Stimulated activated memory B cell treated with anti-CD40 and anti-IgM and Interleukin-4, amounts not matched to agents 10 μg/mL and 1 μg/mL and 100 μg/mL, for 72 hours (primary cell): Measurements from ENCODE around the gene PLXNA2.
A peak's percentile ranks its signal among the peaks of the same experiment; 100 is the strongest.

Source experiments
- ATAC-seq: fragments of 150-1000 bp; cut with Tn5 transposase; 2 replicates; pipeline ENCODE4 v1.10.0; 2021
- H3K27ac Mint-ChIP-seq: one replicate; pipeline ENCODE4 v1.8.0; 2022; ENCODE audit warnings: mild to moderate bottlenecking, mixed read lengths
- H3K27me3 Mint-ChIP-seq: one replicate; pipeline ENCODE4 v1.8.0; 2022; ENCODE audit warnings: mixed read lengths
- H3K36me3 Mint-ChIP-seq: one replicate; pipeline ENCODE4 v1.8.0; 2022; ENCODE audit warnings: mixed read lengths
- H3K4me1 Mint-ChIP-seq: one replicate; pipeline ENCODE4 v1.8.0; 2022; ENCODE audit warnings: mixed read lengths
- H3K4me3 Mint-ChIP-seq: one replicate; pipeline ENCODE4 v1.8.0; 2022; ENCODE audit warnings: mild to moderate bottlenecking, moderate library complexity, mixed read lengths
- H3K9me3 Mint-ChIP-seq: one replicate; pipeline ENCODE4 v1.8.0; 2022; ENCODE audit warnings: mixed read lengths

The PLXNA2 gene

GRCh38 chr1:208103597-208104513 lies 140.3 kb downstream of the PLXNA2 start:
- Mint-ChIP-seq H3K36me3 (no peaks in the 10 kb centered on the region), H3K9me3 (no peaks in the 10 kb centered on the region), H3K27ac (no peak overlapping the region), H3K4me1 (no peaks in the 10 kb centered on the region), H3K27me3 (peaks cover 24% of the 10 kb centered on the region), H3K4me3 (no peak overlapping the region)
- ATAC-seq, result no peak

DNA sequence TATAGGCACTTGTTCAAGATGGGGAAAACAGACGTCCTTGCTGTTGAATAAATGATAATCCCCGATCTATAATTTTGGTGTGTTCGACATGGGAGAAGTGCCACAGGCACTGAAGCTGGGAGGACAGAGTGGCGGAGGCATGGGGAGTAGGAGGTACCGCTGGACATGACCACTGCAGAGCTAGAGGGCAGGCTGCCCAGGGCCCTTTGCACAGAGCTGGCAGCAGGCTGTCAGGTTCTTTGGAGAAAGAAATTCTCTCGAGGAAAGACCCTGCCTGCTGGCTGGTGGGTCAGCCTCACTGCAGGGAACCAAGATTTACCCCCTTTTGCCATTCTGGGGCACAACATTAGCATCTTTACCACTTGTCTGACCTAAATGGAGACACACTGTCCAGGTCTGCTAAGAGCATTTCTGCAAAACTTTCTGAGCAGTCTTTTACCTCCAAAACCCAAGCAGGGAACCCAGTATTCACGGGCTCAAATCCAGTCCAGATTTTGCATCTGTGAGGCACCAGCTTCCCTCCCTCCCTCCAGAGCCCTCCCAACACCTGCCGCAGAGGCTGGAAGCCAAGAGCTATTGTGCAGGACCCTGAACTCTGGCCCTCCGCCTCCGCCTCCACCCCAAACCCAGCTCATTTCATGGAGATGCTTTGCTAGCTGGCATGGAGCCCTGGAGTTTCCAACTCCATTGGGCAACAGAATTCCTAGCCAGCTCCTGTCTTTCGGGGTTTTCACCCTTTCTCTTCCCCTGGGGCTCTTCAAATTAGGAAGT lies 142.3 kb downstream of the PLXNA2 start:
- Mint-ChIP-seq H3K27ac (no peak overlapping the region), H3K4me3 (no peak overlapping the region), H3K4me1 (no peaks in the 10 kb centered on the region), H3K27me3 (peaks cover 24% of the 10 kb centered on the region), H3K36me3 (no peaks in the 10 kb centered on the region), H3K9me3 (no peaks in the 10 kb centered on the region)
- no peak for ATAC-seq

GRCh38 chr1:208100906-208101305 lies 143.3 kb downstream of the PLXNA2 start:
- H3K9me3 Mint-ChIP-seq, result no peaks in the 10 kb centered on the region
- peaks cover 24% of the 10 kb centered on the region for H3K27me3 Mint-ChIP-seq
- ATAC-seq, result no peak
- H3K27ac Mint-ChIP-seq, result no peak overlapping the region
- no peak overlapping the region for H3K4me3 Mint-ChIP-seq
- no peaks in the 10 kb centered on the region for H3K36me3 Mint-ChIP-seq
- H3K4me1 Mint-ChIP-seq, result no peaks in the 10 kb centered on the region

DNA sequence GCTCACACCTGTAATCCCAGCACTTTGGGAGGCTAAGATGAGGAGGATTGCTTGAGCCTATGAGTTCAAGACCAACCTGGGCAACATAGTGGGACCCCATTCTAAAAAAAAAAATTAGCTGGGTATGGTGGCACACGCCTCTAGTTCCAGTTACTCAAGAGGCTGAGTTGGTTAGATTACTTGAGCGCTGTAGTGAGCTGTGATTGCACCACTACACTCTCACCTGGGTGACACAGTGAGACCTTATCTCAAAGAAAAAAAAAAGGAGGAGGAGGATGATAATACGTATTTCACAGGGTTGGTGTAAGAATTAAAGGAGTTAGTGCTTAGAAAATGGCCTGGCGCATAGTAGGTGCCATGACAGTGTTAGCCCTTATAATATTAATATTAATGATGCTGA lies 144.1 kb downstream of the PLXNA2 start:
- ATAC-seq, result no peak
- peaks cover 24% of the 10 kb centered on the region for H3K27me3 Mint-ChIP-seq
- H3K4me3 Mint-ChIP-seq, result no peak overlapping the region
- no peaks in the 10 kb centered on the region for H3K4me1 Mint-ChIP-seq
- H3K27ac Mint-ChIP-seq, result no peak overlapping the region
- H3K9me3 Mint-ChIP-seq, result no peaks in the 10 kb centered on the region
- H3K36me3 Mint-ChIP-seq, result no peaks in the 10 kb centered on the region

DNA sequence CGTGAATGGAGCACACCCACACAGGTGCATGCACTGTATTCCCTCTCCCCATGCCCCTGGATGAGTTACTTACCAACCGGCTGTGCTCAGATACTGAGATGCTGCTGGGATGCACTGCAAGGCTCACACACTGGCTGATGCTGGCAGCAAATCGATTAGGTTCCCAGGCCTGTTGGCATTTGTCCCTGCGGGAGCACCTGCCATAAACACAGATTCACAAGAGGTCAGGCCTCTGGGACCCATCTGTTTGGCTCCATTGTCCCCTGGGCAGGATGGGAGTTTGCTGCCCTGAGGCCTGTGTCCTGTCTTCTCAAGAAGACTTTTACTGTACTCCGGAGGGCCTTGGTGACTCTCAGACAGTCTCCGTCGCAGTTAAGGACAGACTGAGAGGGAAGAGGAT lies 145.4 kb downstream of the PLXNA2 start:
- ATAC-seq, result no peak
- Mint-ChIP-seq H3K27me3 (peaks cover 24% of the 10 kb centered on the region), H3K4me1 (no peaks in the 10 kb centered on the region), H3K4me3 (no peak overlapping the region), H3K36me3 (no peaks in the 10 kb centered on the region), H3K27ac (no peak overlapping the region), H3K9me3 (no peaks in the 10 kb centered on the region)

DNA sequence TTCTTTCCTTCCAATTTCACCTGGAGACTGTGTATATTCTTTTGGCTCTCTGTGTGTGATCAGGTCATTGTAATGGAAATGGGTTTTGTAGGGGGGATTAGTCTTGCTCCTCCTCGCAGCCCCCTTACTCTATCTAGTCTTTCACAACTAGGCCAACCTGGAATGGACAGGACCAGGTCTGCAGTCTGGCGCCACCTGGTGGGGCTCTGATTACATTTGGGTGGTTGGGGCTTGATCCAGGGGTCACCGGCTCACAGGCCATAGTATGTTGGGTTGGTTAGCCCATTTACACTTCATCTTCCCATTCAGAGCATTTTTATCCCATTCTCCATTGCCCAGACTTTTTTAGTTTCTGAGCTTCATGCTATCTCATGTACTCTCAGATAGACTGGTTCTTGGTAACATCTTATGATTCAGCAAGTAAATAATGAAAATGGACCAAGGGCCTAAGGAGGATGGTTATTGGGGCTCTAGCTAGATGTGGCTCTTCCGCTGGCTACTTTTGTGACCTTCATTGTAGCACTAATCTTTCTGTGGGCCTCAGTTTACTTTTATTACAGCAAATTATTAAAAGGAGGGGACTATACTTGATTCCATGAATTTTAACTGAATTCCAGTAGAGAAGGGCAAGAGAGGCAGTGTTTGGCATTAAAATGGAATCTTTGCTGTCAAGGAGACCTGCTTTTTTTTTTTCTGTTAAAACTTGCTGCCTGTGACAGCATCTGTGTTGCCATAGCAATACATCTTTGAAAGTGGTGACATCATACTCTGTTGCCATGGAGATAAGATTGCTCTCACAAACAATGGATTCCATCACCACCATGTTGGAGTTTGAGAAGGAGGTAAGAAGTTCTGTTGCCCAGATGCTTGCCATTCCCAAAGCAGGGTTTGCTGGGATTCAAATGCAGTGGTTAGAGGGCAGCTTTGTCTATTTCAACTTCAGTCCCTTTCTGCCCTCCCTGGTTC lies 150.1 kb downstream of the PLXNA2 start:
- Mint-ChIP-seq H3K36me3 (no peaks in the 10 kb centered on the region), H3K4me1 (no peaks in the 10 kb centered on the region), H3K27ac (no peak overlapping the region), H3K4me3 (no peak overlapping the region), H3K9me3 (no peaks in the 10 kb centered on the region), H3K27me3 (no peaks in the 10 kb centered on the region)
- ATAC-seq, result no peak

DNA sequence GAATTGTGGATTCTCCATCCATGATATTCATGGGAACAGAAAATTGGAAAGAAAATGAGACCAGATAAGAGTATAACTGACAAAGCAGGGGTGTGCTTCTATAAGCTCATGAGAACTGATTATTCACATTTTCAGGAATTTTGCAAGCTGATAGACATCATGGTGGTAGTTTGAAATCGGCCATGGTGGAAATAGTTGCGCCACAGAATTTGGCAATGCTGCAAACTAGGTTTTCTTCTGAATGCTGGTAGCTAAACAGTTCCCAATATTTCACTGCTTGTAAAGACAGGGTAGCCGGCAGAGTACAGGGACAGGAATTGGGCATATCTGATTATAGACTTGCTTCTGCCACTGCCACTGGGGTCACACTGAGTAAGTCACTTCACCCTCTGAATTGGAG lies 151.1 kb downstream of the PLXNA2 start:
- H3K9me3 Mint-ChIP-seq, result no peaks in the 10 kb centered on the region

GRCh38 chr1:208090388-208091301 lies 153.5 kb downstream of the PLXNA2 start:
- no peak overlapping the region for H3K27ac Mint-ChIP-seq
- H3K9me3 Mint-ChIP-seq, result no peaks in the 10 kb centered on the region
- H3K27me3 Mint-ChIP-seq, result no peaks in the 10 kb centered on the region
- no peak for ATAC-seq
- no peaks in the 10 kb centered on the region for H3K36me3 Mint-ChIP-seq
- H3K4me3 Mint-ChIP-seq, result no peak overlapping the region
- H3K4me1 Mint-ChIP-seq, result peaks cover 13% of the 10 kb centered on the region

More for the DNA sequence above, 151.1 kb downstream of the PLXNA2 start:
- ATAC-seq, result no peak
- no peaks in the 10 kb centered on the region for H3K4me1 Mint-ChIP-seq
- no peaks in the 10 kb centered on the region for H3K36me3 Mint-ChIP-seq
- H3K4me3 Mint-ChIP-seq, result no peak overlapping the region
- H3K27ac Mint-ChIP-seq, result no peak overlapping the region
- no peaks in the 10 kb centered on the region for H3K27me3 Mint-ChIP-seq

GRCh38 chr1:208089761-208090370 lies 154.3 kb downstream of the PLXNA2 start:
- no peak for ATAC-seq
- H3K4me3 Mint-ChIP-seq, result no peak overlapping the region

DNA sequence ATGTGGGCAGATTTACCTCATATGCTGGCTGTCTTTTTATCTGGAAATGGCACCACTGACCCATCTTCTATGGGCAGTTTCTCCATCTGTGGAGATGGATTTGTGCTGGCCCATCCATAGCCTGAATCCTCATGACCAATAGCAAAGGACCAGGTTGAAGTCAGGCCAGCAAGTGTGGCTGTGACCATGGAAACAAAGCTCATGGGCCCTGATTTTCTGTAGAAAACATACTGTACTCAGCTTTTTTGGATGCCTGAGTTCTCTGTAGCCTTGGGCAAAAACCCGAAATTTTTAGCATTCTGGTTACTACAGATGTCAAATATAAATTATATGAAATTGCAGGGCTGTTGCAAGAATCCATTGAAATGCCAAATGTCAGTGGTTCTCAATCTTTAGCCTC lies 155.0 kb downstream of the PLXNA2 start:
- H3K4me1 Mint-ChIP-seq, result peaks cover 15% of the 10 kb centered on the region
- no peak overlapping the region for H3K4me3 Mint-ChIP-seq
- no peaks in the 10 kb centered on the region for H3K9me3 Mint-ChIP-seq
- no peaks in the 10 kb centered on the region for H3K27me3 Mint-ChIP-seq
- H3K27ac Mint-ChIP-seq, result no peak overlapping the region
- ATAC-seq, result no peak
- no peaks in the 10 kb centered on the region for H3K36me3 Mint-ChIP-seq

More at GRCh38 chr1:208089761-208090370, 154.3 kb downstream of the PLXNA2 start:
- no peaks in the 10 kb centered on the region for H3K27me3 Mint-ChIP-seq
- H3K9me3 Mint-ChIP-seq, result no peaks in the 10 kb centered on the region
- no peaks in the 10 kb centered on the region for H3K36me3 Mint-ChIP-seq
- no peak overlapping the region for H3K27ac Mint-ChIP-seq
- peaks cover 15% of the 10 kb centered on the region for H3K4me1 Mint-ChIP-seq

- ATAC-seq, result no peak
- Mint-ChIP-seq H3K27me3 (peaks cover 5% of the 10 kb centered on the region), H3K9me3 (no peaks in the 10 kb centered on the region), H3K36me3 (no peaks in the 10 kb centered on the region), H3K27ac (no peak overlapping the region), H3K4me3 (no peak overlapping the region), H3K4me1 (peaks cover 15% of the 10 kb centered on the region)
These were observed 155.9 kb downstream of the PLXNA2 start for GRCh38 chr1:208088319-208088718.

DNA sequence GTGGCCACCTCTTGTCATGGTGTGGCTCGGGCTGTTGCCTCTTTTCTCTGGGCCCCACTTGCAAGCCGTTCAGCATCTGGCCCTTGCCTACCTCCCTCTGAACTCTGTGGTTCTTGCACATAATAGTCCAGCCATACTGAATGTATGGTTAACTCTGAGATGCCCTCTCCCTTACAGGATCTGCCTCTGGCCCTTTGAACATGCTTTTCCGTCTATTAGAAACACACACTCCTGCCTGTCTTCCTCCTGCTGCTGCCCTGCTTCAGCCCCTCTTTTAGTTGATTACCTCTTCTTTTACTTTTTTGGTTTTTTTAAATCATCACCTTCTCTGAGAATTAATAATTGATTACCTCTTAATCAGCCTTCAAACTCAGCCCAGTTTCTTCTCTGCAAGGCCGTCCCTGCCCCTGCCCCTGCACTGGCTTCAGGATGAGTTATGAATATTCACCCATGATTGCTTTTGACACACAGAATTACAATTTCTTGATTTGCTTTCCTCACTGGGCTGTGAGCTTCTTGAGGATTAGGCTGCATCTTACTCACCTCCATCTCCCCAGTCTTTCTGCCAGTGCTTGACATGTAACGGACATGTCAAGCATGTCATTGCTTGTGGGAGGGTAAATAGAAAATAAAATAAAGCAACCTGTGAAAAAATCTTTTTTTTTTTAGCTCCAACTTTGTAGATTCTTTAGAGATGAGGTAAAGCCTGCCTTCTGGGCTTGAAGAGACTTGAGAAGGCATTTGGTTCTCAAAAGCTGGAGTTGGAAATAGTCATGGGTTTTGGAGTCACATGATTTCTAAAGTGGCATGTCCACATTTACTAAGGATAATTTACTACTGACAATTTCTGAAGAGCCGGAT lies 158.3 kb downstream of the PLXNA2 start:
- Mint-ChIP-seq H3K4me1 (peaks cover 15% of the 10 kb centered on the region), H3K27ac (peak overlapping the region; percentile 74), H3K36me3 (no peaks in the 10 kb centered on the region), H3K9me3 (no peaks in the 10 kb centered on the region), H3K27me3 (peaks cover 16% of the 10 kb centered on the region), H3K4me3 (peak overlapping the region; percentile 61)
- no peak for ATAC-seq

DNA sequence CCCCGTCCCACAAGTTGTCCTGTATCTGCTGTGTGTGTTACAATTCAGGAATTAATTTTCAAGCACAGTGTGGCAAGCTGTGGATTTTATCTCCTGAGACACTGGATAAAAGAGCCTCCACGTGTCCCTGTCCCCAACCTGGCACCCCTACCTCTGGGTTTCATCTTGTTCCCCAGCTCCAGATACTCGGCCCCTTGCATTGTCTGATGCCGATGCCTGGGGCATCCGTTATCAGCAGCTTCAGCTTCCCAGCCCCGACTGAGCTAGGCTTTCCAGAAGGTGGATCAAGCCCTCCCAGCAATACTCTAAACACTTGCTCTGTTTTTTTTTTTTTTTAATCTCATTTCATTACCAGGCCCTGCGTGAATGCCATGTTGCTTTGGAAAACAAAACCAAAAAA lies 159.4 kb downstream of the PLXNA2 start:
- no peaks in the 10 kb centered on the region for H3K36me3 Mint-ChIP-seq
- H3K27ac Mint-ChIP-seq, result no peak overlapping the region
- H3K4me1 Mint-ChIP-seq, result peaks cover 15% of the 10 kb centered on the region
- H3K27me3 Mint-ChIP-seq, result peaks cover 16% of the 10 kb centered on the region
- no peak for ATAC-seq
- H3K4me3 Mint-ChIP-seq, result no peak overlapping the region
- H3K9me3 Mint-ChIP-seq, result no peaks in the 10 kb centered on the region
